B cell (primary cell): ENCODE data around the gene NME3. TPM values are rescaled to one million over a fixed set of nuclear protein-coding genes. Genes with fewer than 3 reads are reported as not detected.

ENCODE experiments used
- ATAC-seq: fragments of 200-7000 bp; cut with Tn5 transposase; one replicate; pipeline ENCODE4 v1.10.0; 2021; ENCODE audit warnings: low read depth, mild to moderate bottlenecking, moderate number of reproducible peaks, moderate library complexity
- CTCF ChIA-PET: fragments of 350-600 bp; sonication (Branson Sonifier 250); formaldehyde crosslinking; loops from one replicate; lab custom pipeline; 2021; ENCODE audit warnings: antibody characterized with exemption, inconsistent platforms; lab: Charles Lee
- POLR2A ChIA-PET: fragments of 350-600 bp; sonication (Branson Sonifier 250); formaldehyde crosslinking; loops from one replicate; lab custom pipeline; 2021; ENCODE audit warnings: antibody characterized with exemption; lab: Charles Lee
- DNase-seq: peaks from one replicate; pipeline ENCODE4 v3.0.0; 2013
- H2AFZ ChIP-seq: 2 replicates; pipeline ENCODE4 v1.6.1; 2012; ENCODE audit warnings: mild to moderate bottlenecking, low read depth, low read length; ENCODE audit not compliant: insufficient read depth, poor library complexity, severe bottlenecking
- H3K27ac ChIP-seq, 2 donors: 1 replicate in 1 of 2; 2 replicates in 1 of 2; pipeline ENCODE4 v1.5.1; 2012 to 2013; ENCODE audit warnings: low read length in 2 of 2, mild to moderate bottlenecking in 2 of 2, moderate library complexity in 1 of 2
- H3K27me3 ChIP-seq, 4 experiments: fragments of 200-600 bp in 1 of 4; sonication (generic) in 1 of 4; replicated peaks in 1 of 4; 1 replicate in 2 of 4; 2 replicates in 2 of 4; pipeline versions ENCODE4 v1.6.1 to v1.7.0; 2013 to 2016; ENCODE audit warnings: low read length in 3 of 4, mild to moderate bottlenecking in 2 of 4, mixed read lengths in 1 of 4, moderate library complexity in 1 of 4; ENCODE audit not compliant: insufficient read depth in 4 of 4, control insufficient read depth in 3 of 4; ENCODE audit errors: control extremely low read depth in 1 of 4
- H3K36me3 ChIP-seq, 2 experiments: replicated peaks in 1 of 2; 1 replicate in 1 of 2; 2 replicates in 1 of 2; pipeline versions ENCODE4 v1.6.1 to v1.7.1; 2013; ENCODE audit warnings: low read length in 1 of 2; ENCODE audit not compliant: insufficient read depth in 2 of 2, control insufficient read depth in 1 of 2; ENCODE audit errors: control extremely low read depth in 1 of 2, extremely low read depth in 1 of 2
- H3K4me1 ChIP-seq, 2 donors: fragments of 200-600 bp in 1 of 2; sonication (generic) in 1 of 2; 1 replicate in 1 of 2; 2 replicates in 1 of 2; pipeline versions ENCODE4 v1.5.1 to v1.6.1; 2013 to 2017; ENCODE audit warnings: low read length in 2 of 2; ENCODE audit not compliant: control insufficient read depth in 2 of 2, insufficient read depth in 2 of 2
- H3K4me2 ChIP-seq: replicated peaks from 2 replicates; pipeline ENCODE3; 2012; ENCODE audit warnings: mild to moderate bottlenecking, low read depth, low read length; ENCODE audit not compliant: poor library complexity, severe bottlenecking
- H3K4me3 ChIP-seq, 5 experiments: fragments of 200-600 bp in 1 of 5; sonication (generic) in 1 of 5; 1 replicate in 3 of 5; 2 replicates in 2 of 5; pipeline versions ENCODE4 v1.5.1 to v1.7.0; 2011 to 2016; ENCODE audit warnings: low read length in 4 of 5, mild to moderate bottlenecking in 4 of 5, low read depth in 2 of 5, control low read depth in 1 of 5, moderate library complexity in 1 of 5; ENCODE audit not compliant: insufficient read depth in 1 of 5; ENCODE audit errors: control extremely low read depth in 1 of 5, extremely low read depth in 1 of 5
- H3K79me2 ChIP-seq: fragments of 200-600 bp; sonication (generic); one replicate; pipeline ENCODE4 v1.6.0; 2016; ENCODE audit warnings: low read length; ENCODE audit not compliant: control insufficient read depth, insufficient read depth
- H3K9ac ChIP-seq: fragments of 200-600 bp; sonication (generic); 2 replicates; pipeline ENCODE4 v1.6.1; 2017; ENCODE audit warnings: mild to moderate bottlenecking, low read length, moderate library complexity
- H3K9me3 ChIP-seq, 3 donors: one replicate each; pipeline versions ENCODE4 v1.6.1 to v1.7.1; 2013; ENCODE audit warnings: low read length in 2 of 3; ENCODE audit not compliant: control insufficient read depth in 2 of 3, insufficient read depth in 1 of 3; ENCODE audit errors: control extremely low read depth in 1 of 3
- H4K20me1 ChIP-seq: 2 replicates; pipeline ENCODE4 v1.6.0; 2012; ENCODE audit warnings: mild to moderate bottlenecking, low read length; ENCODE audit not compliant: insufficient read depth, control insufficient read depth, poor library complexity, severe bottlenecking
- H3K27ac Mint-ChIP-seq: one replicate; pipeline ENCODE4 v1.8.0; 2021; ENCODE audit warnings: mixed read lengths
- H3K27me3 Mint-ChIP-seq: one replicate; pipeline ENCODE4 v1.8.0; 2021; ENCODE audit warnings: mixed read lengths
- H3K4me1 Mint-ChIP-seq: one replicate; pipeline ENCODE4 v1.8.0; 2021; ENCODE audit warnings: mixed read lengths
- H3K4me3 Mint-ChIP-seq: one replicate; pipeline ENCODE4 v1.8.0; 2021; ENCODE audit warnings: mixed read lengths
- H3K9me3 Mint-ChIP-seq: one replicate; pipeline ENCODE4 v1.8.0; 2022; ENCODE audit warnings: mixed read lengths; ENCODE audit not compliant: insufficient read depth
- EZH2 ChIP-seq: IDR thresholded peaks from 2 replicates; pipeline ENCODE4 v1.6.1; 2012; ENCODE audit warnings: borderline replicate concordance, low read depth, mild to moderate bottlenecking, moderate library complexity, low read length; ENCODE audit not compliant: insufficient read depth, poor library complexity, severe bottlenecking
- WGBS: methylation state at CpG from one replicate; pipeline ENCODE4 v1.1.5; 2013; ENCODE audit warnings: missing lambda C conversion rate; ENCODE audit not compliant: insufficient coverage; 5-methylcytosine and 5-hydroxymethylcytosine counted together
- intact Hi-C: fragments of 100-400 bp; cut with micrococcal nuclease; formaldehyde crosslinking; loops from one replicate; pipeline ENCODE4 v1.10.0; 2022
- polyA plus RNA-seq: library from polyadenylated mRNA; depleted of rRNA; stranded (reverse); fragments of >200 nt; gene quantifications from 2 replicates; pipeline ENCODE4 v1.2.3, GENCODE V29; 2012
- total RNA-seq, 2 donors: library from RNA; stranded (reverse); fragments of 120-200 nt in 1 of 2; gene quantifications; 1 replicate in 1 of 2; 2 replicates in 1 of 2; pipeline versions ENCODE4 v1.2.3 to v1.2.4, GENCODE V29; 2013 to 2022
- TF ChIP-seq, protein P1 (sequence below): fragments of 200-600 bp; IDR thresholded peaks from one replicate; pipeline ENCODE4 v1.8.0; 2022; ENCODE audit warnings: antibody characterized with exemption, mild to moderate bottlenecking

The NME3 gene
- total and polyA plus RNA-seq, 2 donors (not counting 1 experiment from before 2014, with no cell fraction given) = 63.2 to 150 TPM

DNA sequence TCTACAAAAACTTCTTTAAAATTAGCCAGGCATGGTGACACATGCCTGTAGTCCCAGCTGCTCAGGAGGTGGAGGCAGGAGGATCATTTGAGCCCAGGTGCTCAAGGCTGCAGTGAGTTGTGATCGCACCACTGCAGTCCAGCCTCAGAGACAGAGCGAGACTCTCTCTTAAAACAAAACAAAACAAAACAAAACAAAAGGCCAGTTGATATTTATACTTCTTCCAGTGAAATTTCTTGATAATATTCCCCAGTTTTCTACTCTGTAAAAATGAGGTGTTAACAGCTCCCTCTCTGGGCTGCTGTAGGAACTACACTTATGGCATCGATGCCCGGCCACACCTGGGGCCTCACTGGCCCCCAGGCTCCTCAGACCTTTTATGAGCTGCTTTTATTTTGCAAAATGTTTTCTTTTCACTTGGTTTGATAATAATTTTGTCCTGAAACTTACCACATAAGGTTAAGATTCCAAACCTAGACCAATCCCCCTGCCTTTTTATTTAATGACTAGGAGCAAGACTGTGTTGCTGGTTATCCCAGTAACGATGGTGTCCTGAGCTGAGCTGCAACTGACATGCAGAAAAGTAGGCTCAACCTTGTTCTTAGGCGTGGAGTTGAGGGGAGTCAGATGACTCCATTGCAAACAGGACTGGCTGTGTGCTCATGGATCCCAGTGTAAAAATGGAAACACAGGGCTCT is 47.7 kb downstream of the NME3 start:
- Histone ChIP-seq H3K9me3 (no peaks in the 10 kb centered on the region), H3K79me2 (peaks cover 89% of the 10 kb centered on the region), H3K4me2 (peak overlapping the region; percentile 55), H3K9ac (no peak overlapping the region), H3K27ac (peak overlapping the region; percentile 51 to 55), H3K4me1 (peaks cover 53 to 78% of the 10 kb centered on the region in 2 donors), H3K36me3 (peaks cover 0 to 30% of the 10 kb centered on the region in 2 experiments), H3K27me3 (no peaks in the 10 kb centered on the region), H4K20me1 (peaks cover 49% of the 10 kb centered on the region), H2AFZ (no peak overlapping the region), H3K4me3 (no peak overlapping the region)
- POLR2A ChIA-PET = no interaction called here
- TF ChIP-seq, protein P1, sequence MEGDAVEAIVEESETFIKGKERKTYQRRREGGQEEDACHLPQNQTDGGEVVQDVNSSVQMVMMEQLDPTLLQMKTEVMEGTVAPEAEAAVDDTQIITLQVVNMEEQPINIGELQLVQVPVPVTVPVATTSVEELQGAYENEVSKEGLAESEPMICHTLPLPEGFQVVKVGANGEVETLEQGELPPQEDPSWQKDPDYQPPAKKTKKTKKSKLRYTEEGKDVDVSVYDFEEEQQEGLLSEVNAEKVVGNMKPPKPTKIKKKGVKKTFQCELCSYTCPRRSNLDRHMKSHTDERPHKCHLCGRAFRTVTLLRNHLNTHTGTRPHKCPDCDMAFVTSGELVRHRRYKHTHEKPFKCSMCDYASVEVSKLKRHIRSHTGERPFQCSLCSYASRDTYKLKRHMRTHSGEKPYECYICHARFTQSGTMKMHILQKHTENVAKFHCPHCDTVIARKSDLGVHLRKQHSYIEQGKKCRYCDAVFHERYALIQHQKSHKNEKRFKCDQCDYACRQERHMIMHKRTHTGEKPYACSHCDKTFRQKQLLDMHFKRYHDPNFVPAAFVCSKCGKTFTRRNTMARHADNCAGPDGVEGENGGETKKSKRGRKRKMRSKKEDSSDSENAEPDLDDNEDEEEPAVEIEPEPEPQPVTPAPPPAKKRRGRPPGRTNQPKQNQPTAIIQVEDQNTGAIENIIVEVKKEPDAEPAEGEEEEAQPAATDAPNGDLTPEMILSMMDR = peak; percentile 96
- no peak for TF ChIP-seq EZH2
- peak; percentile 74 for DNase-seq
- peaks cover 51% of the 10 kb centered on the region for H3K4me1 Mint-ChIP-seq
- 85% methylated on average over 2 of the region's 6 CpGs for WGBS
- peak overlapping the region; percentile 52 for H3K4me3 Mint-ChIP-seq
- CTCF ChIA-PET = interaction anchor here (0.6 to 1.9 kb wide), 5 partner anchors 9 to 138 kb away, joined by 3 to 9 read pairs (median 3); no protein-coding TSS in a partner anchor
- peak overlapping the region; percentile 76 for H3K27ac Mint-ChIP-seq
- ATAC-seq = peak; percentile 46
- intact Hi-C loops = loop anchor here (1.0 kb wide), 1 partner anchor 17 kb away; the partner anchor contains the start of gene MAPK8IP3
- H3K27me3 Mint-ChIP-seq = no peaks in the 10 kb centered on the region
- no peaks in the 10 kb centered on the region for H3K9me3 Mint-ChIP-seq

DNA sequence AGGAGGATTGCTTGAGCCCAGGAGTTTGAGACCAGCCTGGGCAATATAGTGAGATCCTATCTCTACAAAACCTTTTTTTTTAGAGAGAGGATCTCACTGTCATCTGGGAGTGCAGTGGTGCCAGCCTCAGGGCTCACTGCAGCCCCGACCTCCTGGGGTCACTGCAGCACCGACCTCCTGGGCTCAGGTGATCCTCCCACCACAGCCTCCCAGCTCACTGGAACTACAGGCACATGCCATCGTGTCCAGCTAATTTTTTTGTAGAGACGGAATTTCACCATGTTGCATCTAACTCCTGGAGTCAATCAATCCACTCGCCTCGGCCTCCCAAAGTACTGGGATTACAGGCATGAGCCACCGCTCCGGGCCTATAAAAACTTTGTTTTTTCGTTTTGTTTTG is 50.0 kb downstream of the NME3 start:
- Histone ChIP-seq H3K4me2 (no peak overlapping the region), H4K20me1 (peaks cover 26% of the 10 kb centered on the region), H3K4me1 (peaks cover 74 to 94% of the 10 kb centered on the region in 2 donors), H3K27me3 (no peaks in the 10 kb centered on the region), H2AFZ (no peak overlapping the region), H3K36me3 (peaks cover 0 to 8% of the 10 kb centered on the region in 2 experiments), H3K27ac (peak overlapping the region in 1 of 2 donors; percentile 4), H3K9me3 (peaks cover 0 to 8% (median 0%) of the 10 kb centered on the region in 3 donors), H3K79me2 (peaks cover 89% of the 10 kb centered on the region), H3K4me3 (no peak overlapping the region), H3K9ac (no peak overlapping the region)
- Mint-ChIP-seq H3K4me1 (peaks cover 52% of the 10 kb centered on the region), H3K9me3 (no peaks in the 10 kb centered on the region), H3K27ac (no peak overlapping the region), H3K4me3 (no peak overlapping the region), H3K27me3 (no peaks in the 10 kb centered on the region)
- 85% methylated on average over 4 of the region's 9 CpGs for WGBS
- no peak for TF ChIP-seq EZH2
- TF ChIP-seq, protein P1 = no peak
- intact Hi-C loops = no loop called here
- POLR2A ChIA-PET = no interaction called here
- CTCF ChIA-PET = no interaction called here
- ATAC-seq (no peak), DNase-seq (no peak)
